Kidney capillary endothelial cell (primary cell): ENCODE results near the gene PTPRN2.
"Not testable (repeated sequence)": the region's sequence is repeated elsewhere in the genome, so short reads cannot be mapped to it uniquely, and the experiment has no call there.

Experiments used
- DNase-seq: peaks from one replicate; pipeline ENCODE4 v3.0.0-alpha.2; 2018; ENCODE audit warnings: low spot score

Gene PTPRN2

DNA sequence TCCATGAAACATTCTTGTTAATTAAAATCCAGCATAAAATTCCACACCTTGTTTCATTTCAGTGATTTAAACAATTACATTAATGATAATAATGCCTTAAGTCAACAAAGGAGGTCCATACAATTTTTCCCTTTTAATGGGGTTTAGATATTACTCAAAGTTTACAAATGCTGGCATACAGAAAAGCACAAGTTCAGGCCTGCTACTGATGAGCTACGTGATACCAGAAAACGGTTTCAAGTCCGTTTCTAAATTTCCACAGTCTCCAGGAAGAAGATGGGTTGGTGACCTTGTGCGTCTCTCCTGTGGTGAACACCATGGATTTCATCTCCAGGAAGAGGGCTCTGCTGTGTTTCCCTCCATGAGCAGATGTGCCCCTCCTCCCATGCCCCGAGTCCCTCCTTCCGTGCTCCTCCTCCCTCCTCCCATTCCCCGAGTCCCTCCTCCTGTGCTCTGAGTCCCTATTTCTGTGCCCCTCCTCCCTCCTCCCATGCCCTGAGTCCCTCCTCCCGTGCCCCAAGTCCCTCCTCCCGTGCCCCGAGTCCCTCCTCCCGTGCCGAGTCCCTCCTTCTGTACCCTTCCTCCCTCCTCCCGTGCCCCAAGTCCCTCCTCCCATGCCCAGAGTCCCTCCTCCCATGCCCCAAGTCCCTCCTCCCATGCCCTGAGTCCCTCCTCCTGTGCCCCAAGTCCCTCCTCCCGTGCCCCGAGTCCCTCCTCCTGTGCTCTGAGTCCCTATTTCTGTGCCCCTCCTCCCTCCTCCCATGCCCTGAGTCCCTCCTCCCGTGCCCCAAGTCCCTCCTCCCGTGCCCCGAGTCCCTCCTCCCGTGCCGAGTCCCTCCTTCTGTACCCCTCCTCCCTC is 201.9 kb downstream of the PTPRN2 start:
- DNase-seq, result not testable (repeated sequence)

- no peak for DNase-seq
Observed at GRCh38 chr7:158384746-158385145, 202.9 kb downstream of the PTPRN2 start.

GRCh38 chr7:158383665-158384064 is 204.0 kb downstream of the PTPRN2 start:
- no peak for DNase-seq

GRCh38 chr7:158382363-158383254 is 205.0 kb downstream of the PTPRN2 start:
- DNase-seq, result no peak

- no peak for DNase-seq
Observed at GRCh38 chr7:158381956-158382355, 205.7 kb downstream of the PTPRN2 start.

DNA sequence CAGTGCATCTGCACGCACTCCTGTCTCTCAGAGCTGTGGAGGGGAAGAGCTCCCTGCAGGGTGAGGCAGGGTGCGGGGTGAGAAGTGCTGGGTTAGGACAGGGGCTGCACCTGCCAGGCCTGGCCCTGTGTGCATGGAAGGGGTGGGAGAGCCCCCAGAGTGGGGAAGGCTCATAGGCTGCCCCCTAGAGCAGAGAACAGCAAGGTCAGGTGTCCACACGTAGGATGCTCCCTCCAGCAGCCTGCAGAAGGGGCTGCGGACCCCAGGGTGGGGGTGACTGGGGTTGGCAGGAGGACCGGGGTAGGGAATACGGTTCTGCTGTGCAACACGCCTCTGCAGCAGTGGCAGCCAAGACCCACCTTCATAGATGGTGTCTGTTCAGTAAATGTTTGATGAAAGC is 208.6 kb downstream of the PTPRN2 start:
- no peak for DNase-seq

GRCh38 chr7:158377800-158378623 is 209.6 kb downstream of the PTPRN2 start:
- DNase-seq, result no peak

DNA sequence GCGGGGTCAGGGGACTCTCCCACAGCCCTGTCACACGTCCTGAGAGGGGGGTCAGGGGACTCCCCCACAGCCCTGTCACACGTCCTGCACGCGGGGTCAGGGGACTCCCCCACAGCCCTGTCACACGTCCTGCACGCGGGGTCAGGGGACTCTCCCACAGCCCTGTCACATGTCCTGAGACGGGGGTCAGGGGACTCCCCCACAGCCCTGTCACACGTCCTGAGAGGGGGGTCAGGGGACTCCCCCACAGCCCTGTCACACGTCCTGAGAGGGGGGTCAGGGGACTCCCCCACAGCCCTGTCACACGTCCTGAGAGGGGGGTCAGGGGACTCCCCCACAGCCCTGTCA is 210.8 kb downstream of the PTPRN2 start:
- DNase-seq, result not testable (repeated sequence)

- DNase-seq, result not testable (repeated sequence)
Observed at GRCh38 chr7:158376146-158376838, 211.3 kb downstream of the PTPRN2 start.

GRCh38 chr7:158375034-158375433 is 212.6 kb downstream of the PTPRN2 start:
- no peak for DNase-seq

DNA sequence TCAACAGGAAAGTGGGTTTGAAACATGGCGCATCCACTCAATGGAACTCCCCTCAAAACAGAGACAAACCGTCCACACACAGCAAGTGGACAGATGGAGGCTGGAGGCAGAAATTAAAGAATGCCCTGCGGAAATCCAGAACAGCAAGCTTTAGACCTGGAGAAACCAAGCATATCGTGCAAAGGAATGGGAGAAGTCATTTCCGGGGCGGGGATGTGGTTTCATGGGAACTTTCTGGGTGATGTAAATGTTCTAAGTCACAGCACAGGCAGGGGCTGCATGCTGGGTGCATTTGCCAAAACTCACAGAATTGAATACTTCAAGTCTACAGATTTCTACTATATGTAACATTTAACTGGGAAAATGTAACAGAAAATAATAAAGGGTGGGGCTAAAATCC is 213.0 kb downstream of the PTPRN2 start:
- no peak for DNase-seq

DNA sequence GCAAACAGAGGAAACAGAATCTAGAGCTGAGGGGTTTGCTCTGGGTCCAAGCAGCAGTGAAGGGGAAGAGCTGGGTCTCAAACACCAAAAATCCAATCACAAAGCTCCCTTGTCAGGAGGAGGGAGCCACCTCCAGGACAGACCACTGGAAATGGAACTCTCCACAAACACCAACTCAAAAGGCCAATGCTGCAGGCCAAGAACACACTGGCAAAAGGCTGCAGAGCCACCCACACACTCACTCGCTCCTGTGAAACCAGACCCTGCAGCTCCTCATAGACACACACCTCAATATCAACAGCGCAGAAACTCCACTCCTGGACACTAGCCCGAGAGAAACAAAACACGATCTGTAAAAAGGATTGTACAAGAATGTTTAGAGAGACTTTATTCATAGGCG is 213.5 kb downstream of the PTPRN2 start:
- DNase-seq, result no peak

DNA sequence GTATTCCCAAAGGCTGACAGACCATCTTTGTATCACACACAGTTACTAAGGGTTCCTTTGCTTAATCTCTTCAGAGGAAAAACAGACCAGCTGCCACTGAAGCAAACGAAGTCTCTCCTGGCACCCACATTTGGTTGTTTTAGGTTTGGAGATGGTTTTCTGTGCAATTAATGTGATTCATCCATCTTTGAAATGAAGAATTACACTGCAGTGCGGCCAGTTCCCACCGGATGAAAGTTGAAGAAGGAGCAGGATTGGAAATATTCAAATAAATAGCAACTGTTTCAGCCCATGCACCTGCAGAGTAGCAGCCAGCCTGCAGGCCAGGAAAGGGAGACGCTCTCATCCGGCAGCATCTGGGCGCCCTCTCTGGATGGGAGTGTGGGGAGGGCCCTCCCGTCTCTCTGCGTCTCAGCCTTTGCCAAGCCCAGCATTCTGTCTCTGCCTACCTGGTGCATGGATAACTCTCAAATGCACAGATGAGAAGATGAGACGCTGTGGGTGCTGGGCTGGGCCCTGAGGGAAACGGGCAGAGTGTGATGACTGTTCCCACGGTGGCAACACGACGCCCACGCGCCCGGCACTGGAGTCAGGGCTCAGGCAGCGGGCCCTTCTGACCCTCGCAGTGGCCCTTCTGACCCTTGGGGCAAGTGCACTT is 214.0 kb downstream of the PTPRN2 start:
- DNase-seq, result no peak

DNA sequence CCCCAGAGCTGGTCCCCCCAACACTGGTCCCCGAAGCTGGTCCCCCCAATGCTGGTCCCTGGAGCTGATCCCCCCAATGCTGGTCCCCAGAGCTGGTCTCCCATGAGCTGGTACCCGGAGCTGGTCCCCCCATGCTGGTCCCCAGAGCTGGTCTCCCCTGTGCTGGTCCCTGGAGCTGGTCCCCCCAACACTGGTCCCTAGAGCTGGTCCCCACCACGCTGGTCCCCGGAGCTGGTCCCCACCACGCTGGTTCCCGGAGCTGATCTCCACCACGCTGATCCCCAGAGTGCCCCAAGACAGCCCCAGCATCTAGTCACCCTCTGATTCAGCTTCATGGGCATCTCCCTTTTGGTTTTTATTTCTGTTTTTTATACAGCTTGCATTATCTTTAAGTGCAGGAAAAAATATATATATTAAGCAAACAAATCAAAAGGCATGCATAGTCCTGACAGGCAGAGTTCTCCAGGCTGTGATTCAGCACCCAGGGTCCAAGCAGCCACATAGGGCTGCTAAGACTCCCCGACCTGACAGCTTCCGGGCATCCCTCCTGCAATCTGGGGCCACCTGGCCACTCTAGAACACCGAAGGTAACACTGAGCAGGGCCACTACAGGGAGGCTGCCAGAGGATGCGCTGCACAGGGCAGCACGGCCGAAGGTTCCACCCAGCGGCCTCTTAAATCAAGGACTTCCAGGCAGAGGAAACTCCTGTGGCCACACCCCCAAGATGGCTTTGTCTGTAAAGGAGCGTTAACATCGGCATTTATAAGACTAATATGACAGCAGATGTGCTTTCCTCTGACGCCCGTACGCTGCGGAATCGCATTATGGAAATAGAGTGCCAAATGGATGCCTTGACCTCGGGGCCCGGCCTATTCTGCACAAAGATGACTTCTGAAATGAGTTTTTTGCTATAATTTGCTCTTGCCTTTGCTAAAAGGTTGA is 215.0 kb downstream of the PTPRN2 start:
- no peak for DNase-seq

- DNase-seq, result no peak
Observed at GRCh38 chr7:158371856-158372255, 215.8 kb downstream of the PTPRN2 start.

GRCh38 chr7:158369866-158370265 is 217.8 kb downstream of the PTPRN2 start:
- no peak for DNase-seq

DNA sequence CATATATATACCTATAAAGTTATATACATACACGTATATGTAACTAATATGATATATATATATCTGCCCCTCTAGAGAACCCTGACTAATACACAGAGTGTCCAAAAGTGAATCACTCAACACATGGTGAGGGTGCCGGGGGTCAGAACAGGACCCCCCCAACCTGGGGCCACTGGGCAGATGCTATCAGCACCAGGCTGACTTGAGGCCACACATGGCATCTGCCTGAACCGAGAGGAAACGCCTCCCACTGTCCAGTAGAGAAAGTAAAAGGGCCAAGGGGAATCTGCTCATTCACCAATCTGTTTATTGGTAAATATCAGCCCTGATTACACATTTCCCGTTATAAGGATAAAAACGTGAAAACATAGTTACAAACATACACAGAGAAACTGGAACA is 218.3 kb downstream of the PTPRN2 start:
- DNase-seq, result no peak

- DNase-seq, result no peak
Observed at GRCh38 chr7:158368449-158368848, 219.2 kb downstream of the PTPRN2 start.

DNA sequence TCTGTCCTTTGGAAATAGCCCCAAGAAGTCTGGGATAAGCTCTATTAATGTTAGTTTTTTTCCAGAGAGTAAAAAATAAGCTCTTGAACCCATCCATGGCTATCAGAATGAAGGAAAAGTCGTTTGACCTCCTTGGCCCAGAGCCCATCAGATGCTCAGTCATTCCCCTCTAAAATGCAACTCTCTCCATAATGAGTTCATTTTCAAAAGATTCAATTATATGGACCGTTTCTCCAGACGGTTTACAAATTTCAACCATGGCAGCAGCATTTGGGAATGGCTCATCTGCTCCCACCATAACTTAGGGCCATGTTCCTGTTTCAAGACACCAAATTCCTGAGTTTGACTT is 220.0 kb downstream of the PTPRN2 start:
- DNase-seq, result no peak
